HG02870 (cell line): ENCODE measurements around the gene SPEM1.
"Not testable (repeated sequence)": the region's sequence is repeated elsewhere in the genome, so short reads cannot be mapped to it uniquely, and the experiment has no call there.

Experiments
- ATAC-seq: cut with Tn5 transposase; IDR thresholded peaks from one replicate; pipeline ENCODE4 v1.9.1; 2021; ENCODE audit warnings: mild to moderate bottlenecking, moderate library complexity; ENCODE audit not compliant: unreplicated experiment

SPEM1 gene

GRCh38 chr17:7467498-7467897 is 47.4 kb downstream of the SPEM1 start:
- no peak for ATAC-seq

GRCh38 chr17:7468290-7468689 is 48.2 kb downstream of the SPEM1 start:
- ATAC-seq, result no peak

GRCh38 chr17:7468804-7469389 is 48.8 kb downstream of the SPEM1 start:
- ATAC-seq, result no peak

GRCh38 chr17:7469843-7470242 is 49.7 kb downstream of the SPEM1 start:
- not testable (repeated sequence) for ATAC-seq

DNA sequence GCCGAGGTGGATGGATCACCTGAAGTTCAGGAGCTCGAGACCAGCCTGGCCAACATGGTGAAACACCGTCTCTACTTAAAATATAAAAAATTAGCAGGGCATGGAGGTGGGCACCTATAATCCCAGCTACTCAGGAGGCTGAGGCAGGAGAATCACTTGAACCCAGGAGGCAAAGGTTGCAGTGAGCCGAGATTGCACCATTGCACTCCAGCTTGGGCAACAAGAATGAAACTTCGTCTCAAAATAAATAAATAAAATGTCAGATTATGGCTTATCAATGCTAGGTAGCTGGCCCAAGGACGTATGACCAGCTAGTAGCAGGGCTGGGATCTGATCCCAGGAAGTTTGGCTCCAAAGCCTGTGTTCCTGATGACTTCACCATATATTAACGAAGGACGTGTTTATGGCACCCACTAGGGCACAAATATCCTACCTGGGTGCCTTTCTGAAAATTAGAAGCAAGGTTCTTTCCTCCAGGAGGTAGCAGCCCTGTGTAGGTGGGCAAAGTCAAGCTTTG is 50.4 kb downstream of the SPEM1 start:
- ATAC-seq, result not testable (repeated sequence)
